ENCODE results near the gene STUM. TPM values are rescaled to one million over a fixed set of nuclear protein-coding genes. Genes with fewer than 3 reads are reported as not detected.

STUM gene
- total RNA-seq, 1 experiment from 2014 or later, result not detected

DNA sequence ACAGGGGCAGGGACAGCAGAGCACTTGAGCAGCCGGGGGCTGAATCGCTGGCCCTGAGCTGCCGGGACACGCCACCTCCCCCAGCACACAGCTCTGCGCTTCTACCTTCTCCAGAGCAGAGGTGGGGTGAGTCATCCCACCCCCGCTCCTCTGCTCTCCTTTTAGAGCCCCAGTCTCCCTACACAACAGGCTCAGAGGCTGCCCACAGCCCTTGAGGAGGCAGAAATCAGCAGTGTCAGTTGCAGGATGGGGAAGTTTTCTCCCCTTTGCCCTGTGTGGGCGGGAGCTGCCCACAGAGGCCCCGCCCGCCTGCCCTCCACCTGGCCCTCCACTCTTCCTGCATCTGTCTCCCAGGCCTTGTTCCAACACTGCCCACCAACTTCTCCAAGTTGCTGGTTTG lies 94.6 kb downstream of the STUM start:
- no peak for TF ChIP-seq CTCF (IDR thresholded peaks at IDR 0.05; ENCODE audit: unreplicated experiment)
- Mint-ChIP-seq H3K36me3 (ENCODE audit: insufficient read depth, unreplicated experiment) (peaks cover 6% of the 10 kb centered on the region), H3K27me3 (ENCODE audit: unreplicated experiment) (no peaks in the 10 kb centered on the region), H3K9me3 (ENCODE audit: low read depth, unreplicated experiment) (no peaks in the 10 kb centered on the region), H3K4me3 (ENCODE audit: low read depth, unreplicated experiment) (no peak overlapping the region), H3K4me1 (ENCODE audit: low read depth, unreplicated experiment) (peaks cover 29% of the 10 kb centered on the region), H3K27ac (ENCODE audit: unreplicated experiment) (no peak overlapping the region)
- intact Hi-C loops (cut with micrococcal nuclease; ENCODE audit: unreplicated experiment), result loop anchor here (2.0 kb wide), 1 partner anchor 78 kb away; no protein-coding TSS in a partner anchor
- BruUV-seq (replicated peaks), result no TSS peak
- CTCF ChIA-PET, result interaction anchor here (0.6 to 0.8 kb wide), 2 partner anchors 10 to 162 kb away, joined by 3 to 7 read pairs; no protein-coding TSS in a partner anchor
- DNase-seq, result peak; percentile 66

DNA sequence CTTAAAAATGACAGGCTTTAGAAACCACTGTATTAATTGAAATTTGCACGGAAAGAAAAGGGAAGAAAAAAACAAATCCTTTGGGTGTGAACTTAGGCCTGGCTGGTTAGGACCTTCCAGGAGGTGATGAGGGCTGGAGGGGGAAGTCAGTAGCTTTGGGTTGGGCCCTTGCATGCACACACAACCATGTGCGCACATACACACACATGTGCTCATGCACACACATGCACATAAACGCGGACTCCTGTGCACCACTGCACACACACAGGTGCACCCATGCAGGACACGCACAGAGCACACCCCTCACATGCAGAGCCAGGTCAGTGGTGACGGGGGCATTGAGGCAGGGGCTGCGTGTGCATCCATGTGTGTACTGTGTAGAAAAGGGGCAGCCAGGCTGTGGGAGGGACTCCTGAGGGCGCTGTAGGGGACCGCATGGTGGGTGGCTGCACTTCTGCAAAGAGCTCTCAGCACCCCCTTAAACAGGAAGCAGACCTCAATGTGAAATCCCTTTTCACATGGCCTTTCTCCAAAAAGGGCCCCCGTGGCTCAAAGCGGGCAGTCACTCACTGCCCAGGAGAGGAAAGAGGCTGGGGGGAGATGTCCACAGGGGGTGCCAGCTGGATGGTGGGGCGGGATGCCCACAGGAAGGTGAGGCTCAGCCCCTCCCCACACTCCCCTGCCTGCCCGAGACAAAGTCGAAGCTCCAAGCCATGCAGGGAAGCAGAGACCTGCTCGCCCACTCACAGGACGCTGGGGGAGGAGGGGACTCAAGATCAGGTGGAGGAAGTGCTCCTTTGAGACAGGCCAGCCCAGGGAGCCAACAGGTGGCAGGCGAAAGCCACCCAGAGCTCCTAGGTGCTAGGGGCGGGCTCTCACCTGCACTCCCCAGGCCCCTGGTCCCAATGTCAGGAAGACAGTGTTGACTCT lies 95.3 kb downstream of the STUM start:
- Mint-ChIP-seq H3K27ac (ENCODE audit: unreplicated experiment) (no peak overlapping the region), H3K4me3 (ENCODE audit: low read depth, unreplicated experiment) (no peak overlapping the region), H3K4me1 (ENCODE audit: low read depth, unreplicated experiment) (peaks cover 29% of the 10 kb centered on the region), H3K27me3 (ENCODE audit: unreplicated experiment) (no peaks in the 10 kb centered on the region), H3K36me3 (ENCODE audit: insufficient read depth, unreplicated experiment) (peaks cover 6% of the 10 kb centered on the region), H3K9me3 (ENCODE audit: low read depth, unreplicated experiment) (no peaks in the 10 kb centered on the region)
- no TSS peak for BruUV-seq (replicated peaks)
- no peak for DNase-seq
- intact Hi-C loops (cut with micrococcal nuclease; ENCODE audit: unreplicated experiment), result loop anchor here (2.0 kb wide), 1 partner anchor 77 kb away; no protein-coding TSS in a partner anchor
- TF ChIP-seq CTCF (IDR thresholded peaks at IDR 0.05; ENCODE audit: unreplicated experiment), result no peak
- CTCF ChIA-PET, result no interaction called here

GRCh38 chr1:226644541-226645176 lies 96.1 kb downstream of the STUM start:
- Mint-ChIP-seq H3K4me3 (ENCODE audit: low read depth, unreplicated experiment) (no peak overlapping the region), H3K36me3 (ENCODE audit: insufficient read depth, unreplicated experiment) (peaks cover 2% of the 10 kb centered on the region), H3K27me3 (ENCODE audit: unreplicated experiment) (no peaks in the 10 kb centered on the region), H3K27ac (ENCODE audit: unreplicated experiment) (no peak overlapping the region), H3K9me3 (ENCODE audit: low read depth, unreplicated experiment) (no peaks in the 10 kb centered on the region), H3K4me1 (ENCODE audit: low read depth, unreplicated experiment) (peaks cover 29% of the 10 kb centered on the region)
- BruUV-seq (replicated peaks), result no TSS peak
- TF ChIP-seq CTCF (IDR thresholded peaks at IDR 0.05; ENCODE audit: unreplicated experiment), result no peak
- CTCF ChIA-PET, result no interaction called here
- intact Hi-C loops (cut with micrococcal nuclease; ENCODE audit: unreplicated experiment), result no loop called here
- no peak for DNase-seq

DNA sequence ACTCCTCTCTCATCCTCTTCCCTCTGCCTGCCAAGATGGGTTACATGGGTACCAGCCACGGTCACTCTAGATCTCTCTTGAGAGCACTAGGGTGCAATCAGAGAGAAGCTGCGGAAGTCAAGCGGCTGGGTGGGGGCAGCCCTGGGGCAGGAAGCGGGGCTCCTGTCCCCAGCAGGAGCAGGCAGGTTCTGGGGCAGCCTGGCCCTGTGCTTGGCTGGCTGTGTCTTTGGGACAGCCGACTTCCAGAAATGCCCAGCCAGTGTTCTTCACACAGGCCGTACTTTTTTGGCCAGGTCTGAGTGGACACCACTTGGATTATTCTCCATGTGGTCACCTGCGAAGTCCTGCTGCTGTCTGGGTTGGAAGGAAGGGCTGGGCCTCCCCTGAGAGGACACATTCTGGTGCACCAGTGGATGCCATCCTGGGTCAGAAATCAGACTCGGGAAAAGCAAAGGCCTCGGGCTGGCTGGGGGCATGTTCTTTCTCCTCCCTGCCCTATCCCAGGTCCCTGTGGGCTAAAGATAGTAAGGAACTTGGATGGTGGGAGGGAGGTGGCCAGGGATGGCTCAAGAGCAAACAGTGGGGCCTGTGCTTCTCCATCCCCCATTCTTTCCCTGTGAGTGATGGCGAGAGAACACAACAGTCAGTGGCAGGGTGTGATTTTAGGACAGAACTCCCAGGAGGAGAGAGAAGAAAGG lies 96.9 kb downstream of the STUM start:
- CTCF ChIA-PET, result no interaction called here
- TF ChIP-seq CTCF (IDR thresholded peaks at IDR 0.05; ENCODE audit: unreplicated experiment), result no peak
- H3K9me3 Mint-ChIP-seq (ENCODE audit: low read depth, unreplicated experiment), result no peaks in the 10 kb centered on the region
- H3K27me3 Mint-ChIP-seq (ENCODE audit: unreplicated experiment), result no peaks in the 10 kb centered on the region
- no TSS peak for BruUV-seq (replicated peaks)
- no peak for DNase-seq
- no peak overlapping the region for H3K27ac Mint-ChIP-seq (ENCODE audit: unreplicated experiment)
- no peak overlapping the region for H3K4me3 Mint-ChIP-seq (ENCODE audit: low read depth, unreplicated experiment)
- intact Hi-C loops (cut with micrococcal nuclease; ENCODE audit: unreplicated experiment), result no loop called here
- peaks cover 29% of the 10 kb centered on the region for H3K4me1 Mint-ChIP-seq (ENCODE audit: low read depth, unreplicated experiment)
- H3K36me3 Mint-ChIP-seq (ENCODE audit: insufficient read depth, unreplicated experiment), result no peaks in the 10 kb centered on the region

Measured in Calu3 (cell line).